ENCODE measurements around the gene ELMOD3. TPM values are rescaled to one million over a fixed set of nuclear protein-coding genes. Genes with fewer than 3 reads are reported as not detected.
"Not testable (repeated sequence)": the region's sequence is repeated elsewhere in the genome, so short reads cannot be mapped to it uniquely, and the experiment has no call there.

ELMOD3 gene
- 10.6 and 14.4 TPM in 2 replicates for total RNA-seq (2012; rRNA removed)

DNA sequence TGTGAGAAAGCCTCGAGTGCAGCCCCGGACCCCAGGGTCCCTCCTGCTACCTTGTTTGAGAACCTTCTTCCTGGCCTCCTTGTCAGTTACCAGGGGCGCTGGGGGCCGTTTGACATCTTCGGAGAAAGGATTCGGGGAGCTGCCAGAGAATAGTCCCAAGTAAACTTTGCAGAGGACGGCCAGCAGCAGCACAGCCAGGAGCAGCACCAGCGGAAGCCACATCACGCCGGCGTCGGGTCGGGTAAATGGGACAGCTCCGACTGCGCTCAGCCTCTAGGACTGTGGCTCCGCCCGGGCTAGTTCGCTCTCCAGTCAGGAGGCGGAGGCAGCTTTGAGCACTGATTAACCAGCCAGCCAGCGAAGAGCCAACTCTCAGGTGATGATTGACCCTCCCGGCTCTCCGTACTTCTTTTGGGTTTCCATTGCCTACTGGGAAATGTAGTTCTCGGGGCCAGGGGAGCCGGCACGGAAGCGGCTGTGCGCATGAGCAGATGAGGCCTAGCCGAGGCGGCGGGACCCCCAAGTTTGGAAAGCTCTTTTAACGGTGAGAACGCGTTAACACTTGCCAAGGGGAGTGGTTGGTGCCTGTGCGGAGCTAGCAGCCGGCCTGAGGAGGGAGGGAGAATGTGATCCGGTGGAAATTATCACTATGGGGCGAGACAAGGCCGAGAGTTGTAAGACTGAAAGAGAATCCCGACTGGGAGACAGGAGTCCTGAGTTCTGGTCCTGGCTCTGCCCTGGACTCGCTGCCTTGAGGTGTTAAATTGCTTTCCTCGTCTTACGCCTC is at the start of gene ELMOD3, which contains the start of gene RETSAT:
TSS of gene ELMOD3 (plus strand) at position 484 of the 787 bp plus-strand sequence. CDS start 2,430 bp downstream, outside the sequence.
TSS of gene RETSAT (minus strand) at position 243 of the 787 bp plus-strand sequence. CDS start at position 222, 21 bp downstream.
- Histone ChIP-seq H3K4me1 (ENCODE audit: control insufficient read depth, insufficient read depth, low read length) (peaks cover 18% of the 10 kb centered on the region), H3K36me3 (ENCODE audit: insufficient read depth, low read length) (peaks cover 26% of the 10 kb centered on the region)

DNA sequence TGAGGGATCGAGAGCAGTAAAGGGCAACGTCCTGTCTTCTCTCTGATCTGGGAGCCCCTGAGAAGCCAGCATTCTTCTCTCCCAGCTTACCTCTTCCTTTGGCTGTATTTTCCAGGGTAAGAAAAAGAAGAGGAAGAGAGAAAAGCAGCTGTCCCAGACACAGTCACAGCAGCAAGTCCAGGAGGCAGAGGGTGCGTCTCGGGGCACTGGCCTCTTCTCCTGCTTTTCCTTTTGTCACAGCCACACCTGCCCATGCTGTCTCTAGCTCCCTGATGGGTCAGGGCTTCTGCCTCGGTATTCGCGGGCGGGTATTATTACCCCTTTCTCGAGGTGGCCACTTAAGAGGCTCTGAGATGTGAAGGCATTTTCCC is 47.1 kb upstream of the ELMOD3 start:
- no peak overlapping the region for H3K9ac ChIP-seq (ENCODE audit: low read depth, low read length)
- H3K9me3 ChIP-seq (replicated peaks; ENCODE audit: low read length): no peaks in the 10 kb centered on the region
- peaks cover 28% of the 10 kb centered on the region for H3K4me1 ChIP-seq (ENCODE audit: control insufficient read depth, insufficient read depth, low read length)
- H3K4me3 ChIP-seq (ENCODE audit: low read length): no peak overlapping the region
- no peaks in the 10 kb centered on the region for H3K27me3 ChIP-seq (ENCODE audit: control insufficient read depth, insufficient read depth, low read length)
- no peak overlapping the region for H3K4me2 ChIP-seq (ENCODE audit: low read length)
- peaks cover 24% of the 10 kb centered on the region for H3K36me3 ChIP-seq (ENCODE audit: insufficient read depth, low read length)

More for the DNA sequence above, at the start of gene ELMOD3, which contains the start of gene RETSAT:
- no peaks in the 10 kb centered on the region for H3K27me3 ChIP-seq (ENCODE audit: control insufficient read depth, insufficient read depth, low read length)
- peak within 1 kb of the TSS; percentile 91 for H3K4me2 ChIP-seq (ENCODE audit: low read length)
- H3K4me3 ChIP-seq (ENCODE audit: low read length): peak within 1 kb of the TSS; percentile 89
- peak within 1 kb of the TSS; percentile 93 for H3K9ac ChIP-seq (ENCODE audit: low read depth, low read length)
- no peaks in the 10 kb centered on the region for H3K9me3 ChIP-seq (replicated peaks; ENCODE audit: low read length)

DNA sequence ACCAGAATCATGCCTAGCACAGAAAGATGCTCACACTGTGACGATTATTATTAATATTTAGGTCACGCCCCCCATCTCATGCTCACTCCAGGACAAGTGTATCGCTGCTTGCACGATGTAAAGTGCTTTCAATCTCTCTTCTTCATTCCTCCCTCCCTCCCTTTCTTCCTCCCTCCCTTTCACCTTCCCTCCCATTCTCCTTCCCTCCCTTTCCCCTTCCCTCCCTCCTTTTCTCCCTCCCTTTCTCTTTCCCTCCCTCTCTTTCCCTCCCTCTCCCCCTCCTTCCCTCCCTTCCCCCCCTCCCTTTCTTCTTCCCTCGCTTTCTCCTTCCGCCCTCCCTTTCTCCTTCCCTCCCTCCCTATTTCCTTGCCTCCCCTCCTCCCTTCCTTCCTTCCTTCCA is 46.4 kb upstream of the ELMOD3 start:
- peaks cover 24% of the 10 kb centered on the region for H3K36me3 ChIP-seq (ENCODE audit: insufficient read depth, low read length)
- H3K9ac ChIP-seq (ENCODE audit: low read depth, low read length): no peak overlapping the region
- H3K4me2 ChIP-seq (ENCODE audit: low read length): peak overlapping the region; percentile 59

DNA sequence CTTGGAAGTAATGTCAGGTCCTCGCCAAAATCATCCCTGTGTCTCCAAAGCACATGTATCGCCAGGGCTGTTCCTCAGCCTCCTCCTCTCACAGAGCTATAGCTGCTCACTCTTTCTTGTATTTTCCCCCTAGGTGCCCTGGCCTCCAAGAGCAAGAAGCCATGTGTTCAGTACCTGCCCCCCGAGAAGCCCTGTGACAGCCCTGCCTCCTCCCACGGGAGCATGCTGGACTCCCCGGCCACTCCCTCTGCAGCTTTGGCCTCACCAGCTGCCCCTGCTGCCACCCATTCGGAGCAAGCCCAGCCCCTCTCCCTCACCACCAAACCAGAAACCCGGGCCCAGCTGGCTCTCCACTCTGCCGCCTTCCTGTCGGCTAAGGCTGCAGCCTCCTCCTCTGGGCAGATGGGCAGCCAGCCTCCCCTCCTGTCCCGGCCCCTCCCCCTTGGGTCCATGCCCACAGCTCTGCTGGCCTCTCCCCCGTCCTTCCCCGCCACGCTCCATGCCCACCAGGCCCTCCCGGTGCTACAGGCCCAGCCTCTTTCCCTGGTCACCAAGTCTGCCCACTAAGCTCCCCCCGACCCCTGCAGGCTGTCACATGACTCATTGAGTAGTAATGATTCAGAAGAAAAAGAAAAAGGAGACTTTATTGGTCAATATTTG is 45.5 kb upstream of the ELMOD3 start:
- Histone ChIP-seq H3K4me2 (ENCODE audit: low read length) (peak overlapping the region; percentile 59), H3K9me3 (replicated peaks; ENCODE audit: low read length) (no peaks in the 10 kb centered on the region), H3K4me3 (ENCODE audit: low read length) (no peak overlapping the region), H3K4me1 (ENCODE audit: control insufficient read depth, insufficient read depth, low read length) (peaks cover 40% of the 10 kb centered on the region), H3K27me3 (ENCODE audit: control insufficient read depth, insufficient read depth, low read length) (no peaks in the 10 kb centered on the region), H3K36me3 (ENCODE audit: insufficient read depth, low read length) (peaks cover 24% of the 10 kb centered on the region), H3K9ac (ENCODE audit: low read depth, low read length) (peak overlapping the region; percentile 51)

More for the DNA sequence above, 46.4 kb upstream of the ELMOD3 start:
- no peak overlapping the region for H3K4me3 ChIP-seq (ENCODE audit: low read length)
- H3K27me3 ChIP-seq (ENCODE audit: control insufficient read depth, insufficient read depth, low read length): no peaks in the 10 kb centered on the region
- H3K9me3 ChIP-seq (replicated peaks; ENCODE audit: low read length): no peaks in the 10 kb centered on the region
- H3K4me1 ChIP-seq (ENCODE audit: control insufficient read depth, insufficient read depth, low read length): peaks cover 33% of the 10 kb centered on the region

DNA sequence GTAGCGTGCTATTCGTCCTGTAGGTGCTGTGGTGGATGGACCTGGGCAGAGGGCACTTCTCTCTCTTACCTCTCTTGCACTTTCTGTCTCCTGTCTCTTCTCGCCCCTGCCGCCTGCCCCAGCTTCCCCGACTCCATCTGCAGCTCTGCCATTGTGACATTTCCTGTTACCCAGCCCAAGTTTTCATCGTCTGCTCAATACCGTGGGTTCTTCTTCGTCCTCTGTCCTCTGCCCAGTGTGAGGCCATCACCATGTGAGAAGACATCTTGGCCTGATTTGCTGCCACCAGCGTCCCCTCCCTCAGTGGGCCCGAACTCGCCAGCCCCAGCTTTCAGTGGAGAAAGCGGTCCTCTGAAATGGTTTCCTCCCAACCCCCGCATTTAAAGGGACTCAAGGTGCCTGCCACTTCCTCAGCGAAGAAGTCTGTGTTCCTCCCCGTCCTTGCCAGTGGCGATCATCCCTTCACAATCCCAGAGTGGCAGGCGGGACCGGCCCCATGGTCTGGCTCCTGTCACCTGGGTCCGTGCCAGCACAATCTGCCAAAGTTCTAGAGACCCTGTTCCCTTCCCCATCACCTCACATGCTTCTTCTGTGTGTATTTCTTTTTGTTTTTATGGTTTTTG is 44.8 kb upstream of the ELMOD3 start:
- Histone ChIP-seq H3K9me3 (replicated peaks; ENCODE audit: low read length) (no peaks in the 10 kb centered on the region), H3K27me3 (ENCODE audit: control insufficient read depth, insufficient read depth, low read length) (no peaks in the 10 kb centered on the region), H3K4me1 (ENCODE audit: control insufficient read depth, insufficient read depth, low read length) (peaks cover 48% of the 10 kb centered on the region), H3K36me3 (ENCODE audit: insufficient read depth, low read length) (peaks cover 26% of the 10 kb centered on the region), H3K9ac (ENCODE audit: low read depth, low read length) (peak overlapping the region; percentile 51), H3K4me2 (ENCODE audit: low read length) (peak overlapping the region; percentile 59), H3K4me3 (ENCODE audit: low read length) (peak overlapping the region; percentile 17)

DNA sequence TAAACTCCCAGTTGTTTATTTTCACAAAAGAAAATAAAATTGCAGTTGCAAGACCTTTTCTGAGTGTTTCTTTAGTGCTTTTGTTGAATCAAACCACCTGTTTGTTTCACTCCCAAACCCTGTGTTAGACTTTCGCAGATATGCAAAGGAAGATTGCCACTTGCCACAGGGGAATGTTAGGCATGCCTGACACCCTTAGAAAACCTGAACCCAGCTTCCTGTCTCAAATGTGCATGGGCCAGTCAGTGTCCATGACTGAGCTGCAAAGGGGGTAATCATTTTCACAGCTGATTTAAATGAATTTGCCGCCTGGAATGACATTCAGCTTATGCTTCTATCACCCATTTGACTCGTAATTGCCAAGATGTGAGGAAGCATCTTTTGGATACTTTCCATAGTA is 44.2 kb upstream of the ELMOD3 start:
- Histone ChIP-seq H3K9me3 (replicated peaks; ENCODE audit: low read length) (no peaks in the 10 kb centered on the region), H3K4me1 (ENCODE audit: control insufficient read depth, insufficient read depth, low read length) (peaks cover 48% of the 10 kb centered on the region), H3K4me2 (ENCODE audit: low read length) (no peak overlapping the region), H3K27me3 (ENCODE audit: control insufficient read depth, insufficient read depth, low read length) (no peaks in the 10 kb centered on the region), H3K9ac (ENCODE audit: low read depth, low read length) (peak overlapping the region; percentile 51), H3K4me3 (ENCODE audit: low read length) (no peak overlapping the region), H3K36me3 (ENCODE audit: insufficient read depth, low read length) (peaks cover 27% of the 10 kb centered on the region)

DNA sequence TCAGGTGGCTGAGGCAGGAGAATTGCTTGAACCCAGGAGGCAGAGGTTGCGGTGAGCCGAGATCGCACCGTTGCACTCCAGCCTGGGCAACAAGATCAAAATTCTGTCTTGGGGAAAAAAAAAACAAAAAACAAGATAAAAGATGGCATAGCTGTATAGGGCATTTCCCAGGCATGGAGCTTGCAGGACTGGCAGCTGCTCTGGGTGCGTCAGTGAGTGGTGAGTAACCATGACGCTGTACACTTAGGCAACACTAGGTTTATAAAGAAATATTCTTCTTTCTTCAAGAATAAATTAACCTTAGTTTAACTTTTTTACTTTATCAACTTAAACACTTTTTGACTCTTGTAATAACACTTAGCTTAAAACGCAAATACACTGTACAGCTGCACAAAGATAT is 42.2 kb upstream of the ELMOD3 start:
- Histone ChIP-seq H3K4me2 (ENCODE audit: low read length) (peak overlapping the region; percentile 35), H3K4me3 (ENCODE audit: low read length) (no peak overlapping the region), H3K27me3 (ENCODE audit: control insufficient read depth, insufficient read depth, low read length) (no peaks in the 10 kb centered on the region), H3K36me3 (ENCODE audit: insufficient read depth, low read length) (peaks cover 22% of the 10 kb centered on the region), H3K9ac (ENCODE audit: low read depth, low read length) (peak overlapping the region; percentile 43), H3K4me1 (ENCODE audit: control insufficient read depth, insufficient read depth, low read length) (peaks cover 48% of the 10 kb centered on the region), H3K9me3 (replicated peaks; ENCODE audit: low read length) (no peaks in the 10 kb centered on the region)

DNA sequence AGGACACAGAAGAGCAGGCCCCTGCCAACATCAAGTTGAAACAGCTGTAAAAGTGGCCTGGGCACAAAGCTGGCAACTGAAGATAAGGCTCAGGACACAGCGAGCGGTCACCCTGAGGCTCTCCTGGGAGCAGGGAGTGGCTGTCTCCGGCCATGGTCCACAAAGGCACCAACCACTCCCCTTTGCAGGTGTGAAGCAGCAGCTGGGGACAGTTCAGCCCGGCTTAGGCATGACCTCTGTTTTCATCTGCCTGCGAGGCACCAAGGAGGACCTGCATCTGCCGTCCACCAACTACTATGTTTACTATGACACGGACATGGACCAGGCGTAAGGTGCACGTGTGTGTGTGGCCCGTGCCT is 39.7 kb upstream of the ELMOD3 start:
- no peak overlapping the region for H3K4me3 ChIP-seq (ENCODE audit: low read length)
- H3K36me3 ChIP-seq (ENCODE audit: insufficient read depth, low read length): peaks cover 33% of the 10 kb centered on the region
- no peaks in the 10 kb centered on the region for H3K27me3 ChIP-seq (ENCODE audit: control insufficient read depth, insufficient read depth, low read length)
- H3K9ac ChIP-seq (ENCODE audit: low read depth, low read length): no peak overlapping the region
- peaks cover 42% of the 10 kb centered on the region for H3K4me1 ChIP-seq (ENCODE audit: control insufficient read depth, insufficient read depth, low read length)
- no peaks in the 10 kb centered on the region for H3K9me3 ChIP-seq (replicated peaks; ENCODE audit: low read length)
- no peak overlapping the region for H3K4me2 ChIP-seq (ENCODE audit: low read length)

DNA sequence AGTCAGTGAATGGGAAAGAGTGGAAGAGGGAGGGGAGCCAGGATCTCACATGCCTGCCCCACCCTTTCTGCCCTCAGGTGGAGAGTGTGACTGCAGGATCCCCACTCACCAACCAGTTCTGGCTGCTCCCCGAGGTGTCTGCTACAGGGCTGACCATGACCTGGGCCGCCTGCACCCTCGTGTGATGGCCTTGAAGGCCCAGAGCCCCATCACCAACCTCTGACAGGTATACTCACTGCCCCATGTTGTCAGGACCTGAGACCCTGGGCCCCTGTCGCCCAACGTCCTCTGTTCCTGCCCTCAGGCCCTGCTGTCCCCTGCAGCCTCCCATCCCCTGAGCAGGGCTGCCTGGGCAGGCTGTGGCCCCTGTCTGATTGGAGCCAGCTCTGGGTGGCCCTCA is 38.6 kb upstream of the ELMOD3 start:
- H3K27me3 ChIP-seq (ENCODE audit: control insufficient read depth, insufficient read depth, low read length); H3K4me2 ChIP-seq (ENCODE audit: low read length); H3K9ac ChIP-seq (ENCODE audit: low read depth, low read length); H3K4me3 ChIP-seq (ENCODE audit: low read length); H3K9me3 ChIP-seq (replicated peaks; ENCODE audit: low read length): not testable (repeated sequence)
- Histone ChIP-seq H3K36me3 (ENCODE audit: insufficient read depth, low read length) (peaks cover 44% of the 10 kb centered on the region), H3K4me1 (ENCODE audit: control insufficient read depth, insufficient read depth, low read length) (peaks cover 34% of the 10 kb centered on the region)

DNA sequence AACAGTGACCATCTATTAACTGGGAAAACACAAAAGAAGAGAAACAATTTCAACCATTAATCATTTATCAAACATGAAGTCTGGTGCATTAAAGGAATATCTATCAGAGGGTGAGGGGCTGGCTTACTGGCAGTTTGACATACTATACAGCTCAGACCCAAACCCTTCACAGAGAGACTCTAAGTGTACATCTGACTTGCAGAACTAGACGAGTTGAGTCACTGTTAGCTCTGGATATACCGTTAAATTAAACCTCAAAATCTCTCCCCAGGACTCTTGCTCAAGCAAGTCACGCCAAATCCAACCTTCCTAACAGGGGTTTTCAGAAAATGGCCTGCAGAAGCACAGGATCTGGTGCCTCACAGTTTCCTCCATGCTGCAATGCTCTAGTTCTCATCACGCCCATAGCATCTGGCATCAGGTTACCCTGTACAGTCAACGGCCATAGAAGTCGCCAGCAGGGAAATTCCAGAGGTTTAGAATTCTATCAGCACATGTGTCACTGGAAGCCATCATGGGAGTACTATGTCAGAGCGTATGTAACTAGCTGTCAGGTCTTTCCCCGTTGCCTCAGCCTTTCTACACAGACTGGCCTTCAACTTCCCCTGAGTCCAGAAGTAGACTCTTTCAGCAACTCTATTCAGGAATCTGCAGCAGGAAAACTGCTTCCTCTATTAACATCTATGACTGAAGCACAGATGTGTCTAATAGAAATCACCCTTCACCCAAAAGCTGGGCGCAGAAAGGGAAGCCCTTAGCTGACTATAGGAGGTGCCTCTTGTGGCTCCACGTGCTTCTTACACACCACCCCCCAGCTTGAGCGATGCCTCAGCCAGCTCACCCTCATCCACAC is 36.1 kb upstream of the ELMOD3 start:
- Histone ChIP-seq H3K9me3 (replicated peaks; ENCODE audit: low read length) (no peaks in the 10 kb centered on the region), H3K4me3 (ENCODE audit: low read length) (no peak overlapping the region), H3K4me2 (ENCODE audit: low read length) (peak overlapping the region; percentile 9), H3K9ac (ENCODE audit: low read depth, low read length) (no peak overlapping the region), H3K4me1 (ENCODE audit: control insufficient read depth, insufficient read depth, low read length) (peaks cover 24% of the 10 kb centered on the region), H3K27me3 (ENCODE audit: control insufficient read depth, insufficient read depth, low read length) (no peaks in the 10 kb centered on the region), H3K36me3 (ENCODE audit: insufficient read depth, low read length) (peaks cover 65% of the 10 kb centered on the region)

DNA sequence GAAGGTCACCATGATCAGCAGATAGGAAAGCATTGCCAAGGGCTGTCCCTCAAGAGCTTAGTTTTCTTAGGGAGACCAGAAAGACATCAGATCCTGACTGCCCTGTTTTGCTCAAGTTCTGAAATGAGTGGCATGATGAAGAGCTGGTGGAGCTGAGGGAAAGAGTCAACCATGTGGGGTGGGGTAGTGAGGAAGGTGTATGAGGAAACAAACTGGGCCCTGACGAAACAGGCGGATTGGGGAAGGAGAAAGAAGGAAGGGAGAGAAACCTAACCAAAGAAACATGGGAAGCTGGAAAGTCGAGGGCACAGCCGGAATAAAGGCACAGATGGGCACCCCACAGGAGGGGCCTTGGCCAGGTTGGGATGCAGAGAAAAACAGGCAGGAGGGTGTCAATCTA is 34.8 kb upstream of the ELMOD3 start:
- peaks cover 72% of the 10 kb centered on the region for H3K36me3 ChIP-seq (ENCODE audit: insufficient read depth, low read length)

More for the DNA sequence above, 34.8 kb upstream of the ELMOD3 start:
- Histone ChIP-seq H3K27me3 (ENCODE audit: control insufficient read depth, insufficient read depth, low read length) (no peaks in the 10 kb centered on the region), H3K4me2 (ENCODE audit: low read length) (no peak overlapping the region), H3K9ac (ENCODE audit: low read depth, low read length) (no peak overlapping the region), H3K4me1 (ENCODE audit: control insufficient read depth, insufficient read depth, low read length) (peaks cover 14% of the 10 kb centered on the region), H3K9me3 (replicated peaks; ENCODE audit: low read length) (no peaks in the 10 kb centered on the region), H3K4me3 (ENCODE audit: low read length) (no peak overlapping the region)

All from skeletal muscle satellite cell (primary cell).